ENCODE results near the gene TP73.
"Not testable (repeated sequence)": the region's sequence is repeated elsewhere in the genome, so short reads cannot be mapped to it uniquely, and the experiment has no call there.

Gene TP73

GRCh38 chr1:3618881-3619671, 33.2 kb upstream of the TP73 start:
- DNase-seq = peak; percentile 79

DNA sequence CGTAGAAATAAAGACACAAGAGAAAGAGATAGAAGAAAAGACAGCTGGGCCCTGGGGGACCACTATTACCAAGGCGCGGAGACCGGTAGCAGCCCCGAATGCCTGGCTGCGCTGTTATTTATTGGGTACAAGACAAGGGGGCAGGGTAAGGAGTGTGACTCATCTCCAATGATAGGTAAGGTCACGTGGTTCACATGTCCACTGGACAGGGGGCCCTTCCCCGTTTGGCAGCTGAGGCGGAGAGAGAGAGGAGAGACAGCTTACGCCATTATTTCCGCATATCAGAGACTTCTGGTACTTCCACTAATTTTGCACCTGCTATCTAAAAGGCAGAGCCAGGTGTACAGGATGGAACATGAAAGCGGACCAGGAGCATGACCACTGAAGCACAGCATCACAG, 31.6 kb upstream of the TP73 start:
- no peak for DNase-seq

DNA sequence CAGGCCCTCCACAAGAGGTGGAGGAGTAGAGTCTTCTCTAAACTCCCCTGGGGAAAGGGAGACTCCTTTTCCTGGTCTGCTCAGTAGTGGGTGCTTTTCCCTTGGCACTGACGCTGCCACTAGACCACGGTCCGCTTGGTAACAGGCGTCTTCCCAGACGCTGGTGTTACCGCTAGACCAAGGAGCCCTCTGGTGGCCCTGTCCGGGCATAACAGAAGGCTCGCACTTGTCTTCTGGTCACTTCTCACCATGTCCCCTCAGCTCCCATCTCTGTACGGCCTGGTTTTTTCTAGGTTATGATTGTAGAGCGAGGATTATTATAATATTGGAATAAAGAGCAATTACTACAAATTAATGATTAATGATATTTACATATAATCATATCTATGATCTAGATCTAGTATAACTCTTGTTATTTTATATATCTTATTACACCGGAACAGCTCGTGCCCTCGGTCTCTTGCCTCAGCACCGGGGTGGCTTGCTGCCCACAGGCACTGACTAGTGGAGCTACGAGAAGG, 31.1 kb upstream of the TP73 start:
- DNase-seq = not testable (repeated sequence)

GRCh38 chr1:3622102-3622501, 30.2 kb upstream of the TP73 start:
- DNase-seq = not testable (repeated sequence)

- no peak for DNase-seq
These were observed 28.7 kb upstream of the TP73 start for GRCh38 chr1:3623441-3624199.

- DNase-seq = peak; percentile 98
These were observed 27.8 kb upstream of the TP73 start, which contains the start of gene TPRG1L for GRCh38 chr1:3624200-3625136. TPRG1L (plus strand) TSS chr1:3625015; CDS start chr1:3625073, 58 bp downstream.

DNA sequence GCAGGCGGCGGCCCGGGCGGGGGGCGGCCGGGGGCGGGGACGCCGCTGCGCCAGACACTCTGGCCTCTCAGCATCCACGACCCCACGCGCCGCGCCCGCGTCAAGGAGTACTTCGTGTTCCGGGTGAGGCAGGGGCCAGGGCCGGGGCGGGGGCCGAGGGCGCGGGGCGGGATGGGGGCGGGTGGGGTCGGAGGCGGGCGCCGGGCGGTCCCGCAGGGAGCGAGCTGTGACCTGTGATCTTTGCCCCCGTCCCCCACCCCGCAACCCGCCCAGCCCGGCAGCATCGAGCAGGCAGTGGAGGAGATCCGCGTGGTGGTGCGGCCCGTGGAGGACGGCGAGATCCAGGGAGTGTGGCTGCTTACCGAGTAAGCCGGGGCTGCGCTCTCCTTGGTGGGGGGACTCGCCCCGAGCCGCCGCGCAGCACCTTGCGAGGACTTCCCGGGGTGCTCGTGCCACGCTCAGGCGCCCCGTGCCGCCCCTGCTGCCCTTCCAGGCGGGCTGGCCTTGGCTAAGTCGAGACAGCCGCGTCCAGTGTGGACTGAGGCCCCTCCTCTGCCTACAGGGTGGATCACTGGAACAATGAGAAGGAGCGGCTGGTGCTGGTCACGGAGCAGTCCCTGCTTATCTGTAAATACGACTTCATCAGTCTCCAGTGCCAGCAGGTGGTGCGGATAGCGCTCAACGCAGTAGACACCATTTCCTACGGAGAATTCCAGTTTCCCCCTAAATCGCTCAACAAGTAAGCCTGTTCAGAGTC, 27.0 kb upstream of the TP73 start:
- DNase-seq = peak; percentile 31

DNA sequence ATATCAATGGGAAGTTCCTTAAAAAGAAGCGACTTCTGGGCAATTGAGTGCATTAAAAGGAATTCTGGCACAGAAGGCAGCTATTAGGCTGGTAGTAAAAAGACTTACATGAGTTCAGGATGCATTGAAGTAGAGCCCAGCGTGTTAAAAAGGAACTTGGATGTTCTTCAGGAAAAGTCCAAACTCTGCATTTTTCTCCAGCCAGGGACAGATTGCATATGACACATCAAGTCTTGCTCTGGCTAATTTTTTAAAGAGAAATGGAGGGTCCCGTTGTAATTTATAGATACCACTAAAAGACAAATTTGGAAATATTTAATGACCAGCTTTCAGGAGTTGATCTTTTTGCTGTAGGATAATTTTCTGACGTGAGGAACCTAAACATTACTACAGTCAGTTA, 26.3 kb upstream of the TP73 start:
- no peak for DNase-seq

DNA sequence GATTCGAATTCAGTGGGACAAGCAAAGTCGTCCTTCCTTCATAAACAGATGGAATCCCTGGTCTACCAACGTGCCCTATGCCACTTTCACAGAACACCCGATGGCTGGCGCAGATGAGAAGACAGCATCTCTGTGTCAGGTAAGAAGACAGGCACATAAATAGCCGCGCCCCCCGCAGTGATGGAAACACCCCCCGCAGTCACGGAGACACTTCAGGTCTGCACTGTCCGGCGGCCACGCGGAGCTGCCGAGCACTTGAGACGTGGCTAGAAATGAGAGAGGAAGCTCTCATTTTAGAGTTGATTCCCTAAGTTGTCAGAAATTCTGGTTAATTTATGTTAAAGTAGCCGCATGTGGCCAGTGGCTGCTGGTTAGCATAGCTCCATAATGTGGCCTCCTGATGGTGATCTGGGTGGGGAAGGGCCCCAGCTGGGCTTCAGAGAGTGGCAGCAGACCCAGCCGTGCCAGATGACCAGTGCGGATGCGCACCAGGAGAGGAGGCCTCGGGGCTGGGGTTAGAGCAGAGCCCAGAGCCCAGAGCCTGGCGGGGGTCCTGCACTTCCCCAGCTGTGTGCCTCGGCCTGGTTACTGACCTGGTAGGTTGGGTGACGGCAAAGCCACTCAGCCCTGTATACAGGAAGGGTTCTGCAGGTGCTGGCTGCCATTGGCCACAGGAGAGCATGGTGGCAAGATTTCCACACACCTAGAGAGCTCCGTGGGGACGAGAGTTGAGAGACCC, 24.6 kb upstream of the TP73 start:
- no peak for DNase-seq

GRCh38 chr1:3628445-3628844, 23.9 kb upstream of the TP73 start:
- DNase-seq = no peak

DNA sequence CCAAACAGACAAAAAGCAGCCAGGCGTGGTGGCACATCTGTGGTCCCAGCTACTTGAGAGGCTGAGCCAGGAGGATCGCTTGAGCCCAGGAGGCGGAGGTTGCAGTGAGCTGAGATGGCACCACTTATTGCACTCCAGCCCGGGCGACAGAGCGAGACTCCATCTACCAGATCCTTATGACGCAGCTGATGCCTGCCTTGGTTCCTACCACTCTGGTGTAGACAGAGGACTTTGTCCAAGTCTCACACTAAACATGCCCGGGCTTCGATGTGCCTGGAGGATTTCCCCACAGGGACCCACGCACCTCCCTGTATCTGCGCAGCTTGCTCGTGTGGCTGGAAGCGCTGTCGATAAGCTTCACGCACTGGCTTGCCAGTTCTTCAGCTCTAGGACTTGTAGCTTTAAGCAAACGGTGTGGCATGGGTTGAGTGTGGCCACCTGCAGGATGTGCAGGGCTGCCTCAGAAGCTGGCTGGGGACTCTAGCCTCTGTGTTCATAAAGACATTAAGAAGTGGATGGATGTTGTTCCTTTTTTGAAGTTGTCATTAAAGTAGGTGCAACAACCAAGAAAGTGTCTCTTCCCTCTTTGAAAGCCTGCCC, 22.7 kb upstream of the TP73 start:
- DNase-seq = no peak

- DNase-seq = no peak
These were observed 22.1 kb upstream of the TP73 start for GRCh38 chr1:3630161-3630611.

DNA sequence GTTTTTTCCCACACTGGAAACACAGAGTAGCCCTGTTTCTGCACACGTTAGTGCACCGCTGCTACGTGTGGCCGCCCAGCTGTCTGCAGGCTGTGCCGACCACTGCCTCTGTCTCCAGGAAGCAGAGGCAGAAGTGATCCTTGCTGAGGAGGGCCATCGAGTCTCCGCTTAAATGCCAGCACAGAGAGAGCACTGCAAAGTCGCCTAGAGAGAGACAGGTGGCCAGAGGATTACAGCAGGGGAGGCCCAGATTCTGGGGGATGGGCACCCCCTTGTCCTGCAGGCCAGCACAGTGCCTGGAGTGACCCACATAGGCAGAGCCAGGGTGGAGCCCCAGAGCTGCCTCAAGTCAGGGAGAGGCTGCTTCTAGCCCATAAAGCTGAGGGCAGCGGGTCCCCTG, 21.4 kb upstream of the TP73 start:
- DNase-seq = no peak

DNA sequence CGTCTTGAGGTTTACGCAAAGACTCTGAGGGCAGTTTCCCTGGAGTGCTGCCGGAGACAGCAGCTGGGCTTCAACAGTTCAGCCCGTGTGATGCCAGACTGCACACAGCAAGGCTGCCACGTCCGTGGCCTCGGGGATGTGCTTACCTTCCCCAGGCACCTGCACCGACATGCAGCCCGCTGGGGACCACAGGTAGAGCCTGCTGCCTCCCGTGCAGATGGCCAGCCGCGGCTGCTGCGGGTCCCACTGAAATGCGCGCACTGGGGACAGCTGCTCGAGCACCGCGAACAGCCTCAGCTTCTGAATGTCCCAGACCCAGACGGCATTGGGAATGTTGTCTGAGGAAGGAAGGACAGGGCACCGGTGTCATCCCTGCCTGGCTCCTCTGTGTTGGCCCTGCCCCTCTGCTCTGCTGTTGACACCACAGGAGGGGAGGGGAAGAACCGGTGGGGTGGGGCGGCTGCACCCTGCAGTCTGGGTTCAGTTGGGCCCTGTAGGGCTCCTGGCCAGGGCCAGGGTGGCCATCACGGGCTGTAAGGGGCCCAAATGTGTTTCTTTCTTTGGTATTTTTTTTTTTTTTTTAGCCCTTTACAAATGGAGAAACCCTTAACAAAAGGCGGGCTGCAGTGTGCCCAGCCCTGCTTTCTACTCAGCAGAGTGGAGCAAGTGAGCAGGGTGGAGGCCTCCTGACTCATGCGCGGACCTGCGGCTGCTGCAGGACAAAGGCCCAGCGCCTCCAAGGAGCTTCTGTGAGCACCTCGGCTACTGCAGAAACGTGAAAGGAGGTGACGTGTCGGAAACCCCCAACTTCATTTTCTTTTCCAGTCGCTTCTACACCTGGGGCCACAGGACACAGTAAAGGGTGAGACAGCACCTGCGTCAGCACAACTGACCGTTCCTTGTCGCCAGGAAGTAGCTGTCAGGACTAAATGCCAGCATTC, 20.7 kb upstream of the TP73 start:
- DNase-seq = no peak

DNA sequence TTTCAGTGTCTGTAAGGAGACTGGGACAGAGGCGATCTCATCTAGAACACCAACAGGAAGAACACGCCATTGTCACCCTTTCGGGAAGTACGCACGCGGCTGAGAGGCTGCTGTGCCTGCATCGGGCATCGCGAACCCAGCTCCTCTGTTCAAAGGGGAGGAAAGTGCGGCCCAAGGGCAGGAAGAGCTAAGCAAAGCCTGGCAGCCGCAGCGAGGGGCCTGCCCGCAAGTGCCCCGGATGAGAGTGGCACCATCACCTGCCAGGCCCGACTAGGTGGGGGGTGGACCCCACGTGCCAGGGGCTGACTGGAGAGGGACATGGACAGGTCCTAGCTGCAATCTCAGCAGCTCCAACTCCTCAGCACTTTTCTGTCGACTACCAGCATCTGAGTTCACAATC, 20.0 kb upstream of the TP73 start:
- no peak for DNase-seq

- no peak for DNase-seq
These were observed 19.5 kb upstream of the TP73 start for GRCh38 chr1:3632716-3633343.

GRCh38 chr1:3633344-3634058, 18.8 kb upstream of the TP73 start:
- DNase-seq = no peak

DNA sequence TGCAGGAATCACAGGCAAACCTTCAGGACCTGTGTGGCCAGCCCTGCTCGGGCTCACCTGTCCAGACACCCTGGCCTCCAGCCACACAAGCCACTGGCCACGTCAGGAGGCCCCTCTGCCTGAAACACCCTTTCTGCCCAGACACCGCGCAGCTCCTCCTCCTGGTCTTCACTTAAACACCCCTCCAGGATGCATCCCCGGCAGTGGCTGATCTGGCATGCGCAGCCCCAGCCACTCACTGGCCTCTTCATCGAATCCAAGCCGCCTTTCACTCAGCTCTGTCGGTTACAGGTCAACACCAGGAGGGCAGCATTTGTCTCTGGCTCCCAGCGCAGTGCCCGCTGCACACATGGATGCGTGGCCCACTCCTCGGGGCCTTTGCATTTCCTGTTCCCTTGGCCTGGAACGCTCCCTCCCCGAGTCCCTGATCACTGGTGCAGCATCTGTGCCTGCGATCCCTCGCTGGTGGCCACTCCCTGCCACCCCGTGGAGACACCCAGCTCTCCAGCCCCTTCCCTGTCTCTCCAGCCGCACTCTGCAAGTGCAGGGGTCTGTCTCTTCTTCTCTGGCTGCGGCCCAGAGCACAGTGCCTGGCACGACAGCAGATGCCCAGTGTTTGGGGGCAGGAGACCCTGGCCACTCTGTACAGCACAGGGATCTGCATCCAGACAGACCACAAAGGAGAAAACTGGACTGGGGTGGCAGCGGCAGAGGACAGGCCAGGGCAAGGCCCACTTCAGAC, 18.1 kb upstream of the TP73 start:
- no peak for DNase-seq
